Naive B cell (primary cell): ENCODE results near the gene SYT9. TPM values are rescaled to one million over a fixed set of nuclear protein-coding genes. Genes with fewer than 3 reads are reported as not detected.
A peak's percentile ranks its signal among the peaks of the same experiment; 100 is the strongest.

ENCODE experiments used
- ATAC-seq, 2 donors: fragments of 150-1000 bp; cut with Tn5 transposase; 2 replicates each; pipeline ENCODE4 v1.10.0; 2021; ENCODE audit warnings: low read depth in 2 of 2, mild to moderate bottlenecking in 2 of 2, moderate library complexity in 2 of 2
- DNase-seq: peaks from one replicate; pipeline ENCODE4 v3.0.0; 2022
- H3K27ac Mint-ChIP-seq, 6 donors: one replicate each; pipeline ENCODE4 v1.8.0; 2020 to 2022; ENCODE audit warnings: mild to moderate bottlenecking in 6 of 6, mixed read lengths in 6 of 6, moderate library complexity in 5 of 6, inconsistent platforms in 2 of 6
- H3K27me3 Mint-ChIP-seq, 3 donors: one replicate each; pipeline ENCODE4 v1.8.0; 2021 to 2022; ENCODE audit warnings: mixed read lengths in 3 of 3, mild to moderate bottlenecking in 1 of 3
- H3K36me3 Mint-ChIP-seq, 2 donors: one replicate each; pipeline ENCODE4 v1.8.0; 2020 to 2022; ENCODE audit warnings: mixed read lengths in 2 of 2, inconsistent platforms in 1 of 2, mild to moderate bottlenecking in 1 of 2
- H3K4me1 Mint-ChIP-seq, 3 donors: one replicate each; pipeline ENCODE4 v1.8.0; 2020 to 2022; ENCODE audit warnings: mixed read lengths in 3 of 3, inconsistent platforms in 1 of 3, mild to moderate bottlenecking in 1 of 3, moderate library complexity in 1 of 3
- H3K4me3 Mint-ChIP-seq, 8 donors: one replicate each; pipeline ENCODE4 v1.8.0; 2020 to 2022; ENCODE audit warnings: mild to moderate bottlenecking in 8 of 8, mixed read lengths in 8 of 8, moderate library complexity in 8 of 8, inconsistent platforms in 2 of 8
- H3K9me3 Mint-ChIP-seq, 7 donors: one replicate each; pipeline ENCODE4 v1.8.0; 2020 to 2022; ENCODE audit warnings: mixed read lengths in 7 of 7, mild to moderate bottlenecking in 5 of 7, inconsistent platforms in 2 of 7, moderate library complexity in 1 of 7
- polyA plus RNA-seq, 6 donors: library from polyadenylated mRNA; unstranded; fragments of 300-500 nt; fragmentation: Illumina TruSeq; gene quantifications; one replicate each; pipeline ENCODE4 v1.2.3, GENCODE V29; 2021; ENCODE audit warnings: low read depth in 6 of 6

SYT9 gene
- polyA plus RNA-seq, 6 donors from 2014 or later, result not detected

GRCh38 chr11:7286178-7286577 lies 34.5 kb downstream of the SYT9 start:
- Mint-ChIP-seq H3K4me3 (no peak overlapping the region), H3K27me3 (peaks cover 27 to 35% (median 32%) of the 10 kb centered on the region in 3 donors), H3K9me3 (peaks cover 13 to 45% (median 27%) of the 10 kb centered on the region in 7 donors), H3K36me3 (peaks cover 0 to 16% of the 10 kb centered on the region in 2 donors), H3K27ac (no peak overlapping the region), H3K4me1 (no peaks in the 10 kb centered on the region)
- no peak for DNase-seq
- no peak for ATAC-seq

GRCh38 chr11:7291100-7291829 lies 39.6 kb downstream of the SYT9 start:
- Mint-ChIP-seq H3K4me3 (no peak overlapping the region), H3K36me3 (peaks cover 0 to 16% of the 10 kb centered on the region in 2 donors), H3K27ac (no peak overlapping the region), H3K9me3 (peaks cover 10 to 39% (median 15%) of the 10 kb centered on the region in 7 donors), H3K4me1 (no peaks in the 10 kb centered on the region), H3K27me3 (peaks cover 11 to 33% (median 18%) of the 10 kb centered on the region in 3 donors)
- no peak for ATAC-seq
- no peak for DNase-seq

- H3K27me3 Mint-ChIP-seq, result peaks cover 11 to 33% (median 18%) of the 10 kb centered on the region in 3 donors
- H3K4me1 Mint-ChIP-seq, result no peaks in the 10 kb centered on the region
- DNase-seq (no peak), ATAC-seq (no peak)
- H3K27ac Mint-ChIP-seq, result no peak overlapping the region
- H3K36me3 Mint-ChIP-seq, result peaks cover 0 to 7% of the 10 kb centered on the region in 2 donors
- H3K4me3 Mint-ChIP-seq, result no peak overlapping the region
- peaks cover 0 to 24% (median 9%) of the 10 kb centered on the region in 7 donors for H3K9me3 Mint-ChIP-seq
Observed at GRCh38 chr11:7292922-7293321, 41.2 kb downstream of the SYT9 start.

GRCh38 chr11:7299393-7299792 lies 47.7 kb downstream of the SYT9 start:
- H3K27me3 Mint-ChIP-seq, result peaks cover 14 to 17% (median 16%) of the 10 kb centered on the region in 3 donors
- H3K36me3 Mint-ChIP-seq, result peaks cover 0 to 7% of the 10 kb centered on the region in 2 donors
- no peak for ATAC-seq
- no peak overlapping the region for H3K27ac Mint-ChIP-seq
- H3K9me3 Mint-ChIP-seq, result peaks cover 0 to 12% (median 4%) of the 10 kb centered on the region in 7 donors
- H3K4me3 Mint-ChIP-seq, result peak overlapping the region in 1 of 8 donors; percentile 25
- H3K4me1 Mint-ChIP-seq, result no peaks in the 10 kb centered on the region
- no peak for DNase-seq

GRCh38 chr11:7300281-7300680 lies 48.6 kb downstream of the SYT9 start:
- Mint-ChIP-seq H3K4me3 (no peak overlapping the region), H3K36me3 (no peaks in the 10 kb centered on the region), H3K27me3 (peaks cover 9 to 17% (median 16%) of the 10 kb centered on the region in 3 donors), H3K27ac (no peak overlapping the region), H3K4me1 (no peaks in the 10 kb centered on the region), H3K9me3 (peaks cover 0 to 5% (median 0%) of the 10 kb centered on the region in 7 donors)
- ATAC-seq (no peak), DNase-seq (no peak)

- Mint-ChIP-seq H3K36me3 (no peaks in the 10 kb centered on the region), H3K4me1 (no peaks in the 10 kb centered on the region), H3K27ac (peak overlapping the region in 1 of 6 donors; percentile 55), H3K4me3 (no peak overlapping the region), H3K27me3 (peaks cover 18 to 24% (median 21%) of the 10 kb centered on the region in 3 donors), H3K9me3 (peaks cover 0 to 4% (median 0%) of the 10 kb centered on the region in 7 donors)
- ATAC-seq, result no peak
- DNase-seq, result no peak
Observed at GRCh38 chr11:7303146-7303545, 51.4 kb downstream of the SYT9 start.

- Mint-ChIP-seq H3K9me3 (peaks cover 0 to 2% (median 0%) of the 10 kb centered on the region in 7 donors), H3K27me3 (peaks cover 12 to 28% (median 22%) of the 10 kb centered on the region in 3 donors), H3K4me3 (no peak overlapping the region), H3K36me3 (no peaks in the 10 kb centered on the region), H3K4me1 (no peaks in the 10 kb centered on the region), H3K27ac (no peak overlapping the region)
- ATAC-seq (no peak), DNase-seq (no peak)
Observed at GRCh38 chr11:7306900-7307299, 55.2 kb downstream of the SYT9 start.

GRCh38 chr11:7307836-7308235 lies 56.1 kb downstream of the SYT9 start:
- Mint-ChIP-seq H3K4me3 (no peak overlapping the region), H3K36me3 (no peaks in the 10 kb centered on the region), H3K27me3 (peaks cover 14 to 30% (median 27%) of the 10 kb centered on the region in 3 donors), H3K9me3 (peaks cover 0 to 2% (median 0%) of the 10 kb centered on the region in 7 donors), H3K4me1 (no peaks in the 10 kb centered on the region), H3K27ac (peak overlapping the region in 1 of 6 donors; percentile 4)
- no peak for DNase-seq
- ATAC-seq, result no peak

GRCh38 chr11:7311903-7312302 lies 60.2 kb downstream of the SYT9 start:
- Mint-ChIP-seq H3K9me3 (peaks cover 0 to 13% (median 2%) of the 10 kb centered on the region in 7 donors), H3K27ac (no peak overlapping the region), H3K4me3 (no peak overlapping the region), H3K36me3 (peaks cover 0 to 2% of the 10 kb centered on the region in 2 donors), H3K4me1 (no peaks in the 10 kb centered on the region), H3K27me3 (peaks cover 13 to 31% (median 27%) of the 10 kb centered on the region in 3 donors)
- no peak for DNase-seq
- no peak for ATAC-seq

GRCh38 chr11:7314811-7315604 lies 63.3 kb downstream of the SYT9 start:
- DNase-seq (no peak), ATAC-seq (no peak)
- Mint-ChIP-seq H3K4me1 (no peaks in the 10 kb centered on the region), H3K9me3 (peaks cover 0 to 21% (median 8%) of the 10 kb centered on the region in 7 donors), H3K36me3 (peaks cover 0 to 10% of the 10 kb centered on the region in 2 donors), H3K27me3 (peaks cover 15 to 37% (median 21%) of the 10 kb centered on the region in 3 donors), H3K27ac (no peak overlapping the region), H3K4me3 (no peak overlapping the region)

- peaks cover 13 to 34% (median 30%) of the 10 kb centered on the region in 3 donors for H3K27me3 Mint-ChIP-seq
- peaks cover 0 to 21% (median 8%) of the 10 kb centered on the region in 7 donors for H3K9me3 Mint-ChIP-seq
- peaks cover 0 to 10% of the 10 kb centered on the region in 2 donors for H3K36me3 Mint-ChIP-seq
- H3K4me1 Mint-ChIP-seq, result no peaks in the 10 kb centered on the region
- no peak overlapping the region for H3K27ac Mint-ChIP-seq
- H3K4me3 Mint-ChIP-seq, result no peak overlapping the region
- DNase-seq, result no peak
- ATAC-seq, result no peak
Observed at GRCh38 chr11:7319501-7319900, 67.8 kb downstream of the SYT9 start.

GRCh38 chr11:7320306-7320705 lies 68.6 kb downstream of the SYT9 start:
- no peak overlapping the region for H3K4me3 Mint-ChIP-seq
- peaks cover 13 to 26% (median 23%) of the 10 kb centered on the region in 3 donors for H3K27me3 Mint-ChIP-seq

More at GRCh38 chr11:7320306-7320705, 68.6 kb downstream of the SYT9 start:
- ATAC-seq (no peak), DNase-seq (no peak)
- H3K27ac Mint-ChIP-seq, result no peak overlapping the region
- H3K4me1 Mint-ChIP-seq, result no peaks in the 10 kb centered on the region
- peaks cover 0 to 21% (median 8%) of the 10 kb centered on the region in 7 donors for H3K9me3 Mint-ChIP-seq
- peaks cover 0 to 10% of the 10 kb centered on the region in 2 donors for H3K36me3 Mint-ChIP-seq
